ENCODE results near the gene BICDL1. TPM values are rescaled to one million over a fixed set of nuclear protein-coding genes. Genes with fewer than 3 reads are reported as not detected.

BICDL1 gene
- total RNA-seq, 4 donors from 2014 or later, result 19.7 to 66.7 (median 44.1) TPM

GRCh38 chr12:120090626-120091295 lies 101.7 kb downstream of the BICDL1 start:
- intact Hi-C loops (cut with DNase I), result no loop called here
- Histone ChIP-seq H3K4me3 (no peak overlapping the region), H3K36me3 (peaks cover 5 to 63% (median 6%) of the 10 kb centered on the region in 3 donors), H3K9me3 (no peaks in the 10 kb centered on the region), H3K27me3 (no peaks in the 10 kb centered on the region), H3K27ac (no peak overlapping the region), H3K4me1 (peaks cover 8 to 36% (median 12%) of the 10 kb centered on the region in 3 donors)
- DNase-seq, result no peak
- no peak for TF ChIP-seq CTCF (IDR thresholded peaks at IDR 0.05)
- no peak for TF ChIP-seq POLR2A (IDR thresholded peaks at IDR 0.05)
- WGBS, 2 donors, result 90 to 91% methylated on average over 15 to 17 of the region's 19 CpGs

- Histone ChIP-seq H3K4me1 (peaks cover 3 to 28% (median 7%) of the 10 kb centered on the region in 3 donors), H3K4me3 (no peak overlapping the region), H3K27ac (no peak overlapping the region), H3K9me3 (no peaks in the 10 kb centered on the region), H3K36me3 (peaks cover 8 to 71% (median 13%) of the 10 kb centered on the region in 3 donors), H3K27me3 (no peaks in the 10 kb centered on the region)
- TF ChIP-seq CTCF (IDR thresholded peaks at IDR 0.05) (no peak), POLR2A (IDR thresholded peaks at IDR 0.05) (no peak)
- DNase-seq, result no peak
- 76% methylated on average over 11 to 12 of the region's 12 CpGs for WGBS, 2 donors
- intact Hi-C loops (cut with DNase I), result no loop called here
These were observed 102.5 kb downstream of the BICDL1 start for GRCh38 chr12:120091371-120092090.

DNA sequence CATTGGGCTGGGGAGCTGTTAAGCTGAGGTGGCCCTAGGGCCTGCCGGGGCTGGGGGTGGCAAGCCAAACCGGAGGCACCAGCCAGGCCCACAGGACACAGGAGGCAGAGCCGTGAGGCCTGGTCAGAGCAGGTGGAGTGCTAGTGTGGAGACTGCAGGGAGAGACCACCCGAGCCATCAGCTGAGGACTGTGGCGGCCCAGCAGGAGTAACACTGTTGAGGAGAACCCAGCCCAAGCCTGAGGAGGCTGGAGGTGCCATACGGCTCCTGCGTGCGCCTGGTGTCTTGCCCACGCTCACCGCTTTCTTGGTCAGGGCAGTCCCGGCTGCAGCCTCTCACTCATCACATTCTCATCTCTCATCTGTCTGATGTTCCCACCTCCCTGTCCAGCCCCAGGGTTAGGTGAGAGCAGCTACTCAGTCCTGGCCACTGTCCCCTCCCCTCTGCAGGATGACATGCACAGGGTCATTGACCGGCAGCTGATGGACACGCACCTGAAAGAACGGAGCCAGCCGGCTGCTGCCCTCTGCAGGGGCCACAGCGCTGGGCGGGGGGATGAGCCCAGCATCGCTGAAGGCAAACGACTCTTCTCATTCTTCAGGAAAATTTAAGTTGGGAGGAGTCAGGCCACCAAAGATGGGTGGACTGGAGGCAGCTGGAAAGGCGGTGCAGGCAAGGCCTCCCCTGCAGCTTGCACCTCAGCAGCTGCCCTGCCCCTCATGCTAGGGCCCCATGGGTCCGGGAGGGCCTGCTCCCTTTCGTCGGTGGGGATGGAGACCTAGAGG lies 103.7 kb downstream of the BICDL1 start:
- Histone ChIP-seq H3K4me3 (no peak overlapping the region), H3K9me3 (no peaks in the 10 kb centered on the region), H3K27ac (no peak overlapping the region), H3K4me1 (peaks cover 0 to 16% (median under 1%) of the 10 kb centered on the region in 3 donors), H3K27me3 (no peaks in the 10 kb centered on the region), H3K36me3 (peaks cover 15 to 83% (median 20%) of the 10 kb centered on the region in 3 donors)
- DNase-seq, result no peak
- intact Hi-C loops (cut with DNase I), result no loop called here
- no peak for TF ChIP-seq CTCF (IDR thresholded peaks at IDR 0.05)
- TF ChIP-seq POLR2A (IDR thresholded peaks at IDR 0.05), result no peak
- 85 to 93% methylated on average over 5 to 18 of the region's 23 CpGs for WGBS, 2 donors

DNA sequence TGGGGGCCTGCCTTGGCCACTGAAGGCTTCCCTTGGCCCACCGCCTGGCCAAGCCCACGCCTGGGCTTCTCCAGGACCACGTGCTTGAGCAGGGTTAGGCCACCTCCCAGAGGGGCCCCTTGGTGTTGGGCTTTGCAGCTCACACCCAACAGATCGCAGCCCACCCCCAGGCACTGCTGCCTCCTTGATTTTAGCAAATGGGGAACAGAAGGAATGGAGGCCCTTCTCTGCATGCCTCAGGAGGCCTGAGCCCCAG lies 104.2 kb downstream of the BICDL1 start:
- Histone ChIP-seq H3K27ac (no peak overlapping the region), H3K36me3 (peaks cover 18 to 88% (median 23%) of the 10 kb centered on the region in 3 donors), H3K27me3 (no peaks in the 10 kb centered on the region), H3K9me3 (no peaks in the 10 kb centered on the region), H3K4me3 (no peak overlapping the region), H3K4me1 (peaks cover 0 to 12% (median 0%) of the 10 kb centered on the region in 3 donors)
- intact Hi-C loops (cut with DNase I), result no loop called here
- TF ChIP-seq CTCF (IDR thresholded peaks at IDR 0.05) (no peak), POLR2A (IDR thresholded peaks at IDR 0.05) (no peak)
- WGBS, 2 donors, result no CpG with 5 or more reads among the region's 4 CpGs
- DNase-seq, result no peak
